NCI-H2227 (cell line): Measurements from ENCODE around the gene NUDT4B.
"Not testable (repeated sequence)": the region's sequence is repeated elsewhere in the genome, so short reads cannot be mapped to it uniquely, and the experiment has no call there.

ENCODE experiments used
- DNase-seq: peaks from one replicate; lab custom pipeline; 2025; ENCODE audit not compliant: unreplicated experiment; lab: John Stamatoyannopoulos, UW

NUDT4B gene

DNA sequence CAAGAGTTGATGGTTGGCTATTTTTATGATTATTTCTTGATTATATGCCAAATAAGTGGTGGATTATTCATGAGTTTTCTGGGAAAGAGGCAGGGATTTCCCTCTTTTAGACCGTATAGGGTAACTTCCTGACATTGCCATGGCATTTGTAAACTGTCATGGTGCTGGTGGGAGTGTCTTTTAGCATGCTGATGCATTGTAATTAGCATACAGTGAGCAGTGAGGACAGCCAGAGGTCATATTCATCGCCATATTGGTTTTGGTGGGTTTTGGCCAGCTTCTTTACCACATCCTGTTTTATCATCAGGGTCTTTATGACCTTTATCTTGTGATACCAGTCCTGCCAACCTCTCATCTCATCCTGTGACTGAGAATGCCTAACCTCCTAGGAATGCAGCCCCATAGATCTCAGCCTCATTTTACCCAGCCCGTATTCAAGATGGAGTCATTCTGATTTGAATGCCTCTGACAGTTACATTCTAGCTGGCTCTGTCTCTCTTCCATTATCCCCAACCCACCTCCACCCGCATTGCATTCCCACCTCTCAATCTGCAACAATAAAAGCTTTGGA lies 45.3 kb downstream of the NUDT4B start:
- not testable (repeated sequence) for DNase-seq
